IPS-NIHi11 (cell line): ENCODE measurements around the gene CRIP1.
A peak's percentile ranks its signal among the peaks of the same experiment; 100 is the strongest.

Experiments
- DNase-seq: peaks from one replicate; pipeline ENCODE4 v3.0.0; 2012; ENCODE audit warnings: mixed read lengths, low spot score

Gene CRIP1

GRCh38 chr14:105480807-105481801 is 5.6 kb upstream of the CRIP1 start:
- peak; percentile 87 for DNase-seq

GRCh38 chr14:105481886-105482457 is 4.7 kb upstream of the CRIP1 start:
- DNase-seq, result peak; percentile 79

GRCh38 chr14:105482486-105483110 is 4.1 kb upstream of the CRIP1 start:
- DNase-seq, result no peak

GRCh38 chr14:105483300-105484068 is 3.2 kb upstream of the CRIP1 start:
- DNase-seq, result no peak

- no peak for DNase-seq
Observed at GRCh38 chr14:105484069-105484996, 2.4 kb upstream of the CRIP1 start.

- DNase-seq, result no peak
Observed at GRCh38 chr14:105484997-105485393, 1.7 kb upstream of the CRIP1 start.

- peak; percentile 70 for DNase-seq
Observed at GRCh38 chr14:105485739-105486162, 935 bp upstream of the CRIP1 start.

GRCh38 chr14:105486974-105487448 is 325 bp downstream of the CRIP1 start:
- DNase-seq, result no peak

- no peak for DNase-seq
Observed at GRCh38 chr14:105487449-105487985, 831 bp downstream of the CRIP1 start.

GRCh38 chr14:105487986-105488777 is 1.5 kb downstream of the CRIP1 start:
- no peak for DNase-seq

GRCh38 chr14:105488781-105489541 is 2.3 kb downstream of the CRIP1 start:
- no peak for DNase-seq

- DNase-seq, result no peak
Observed at GRCh38 chr14:105489542-105490266, 3.0 kb downstream of the CRIP1 start.

GRCh38 chr14:105490267-105490571 is 3.5 kb downstream of the CRIP1 start:
- DNase-seq, result no peak

- DNase-seq, result peak; percentile 93
Observed at GRCh38 chr14:105490572-105491365, 4.1 kb downstream of the CRIP1 start, which contains the start of gene TEDC1. Gene TEDC1, plus strand, starts transcription at chr14:105491246. Its CDS starts 130 bp downstream, at chr14:105491376.

GRCh38 chr14:105491366-105491973 is 4.8 kb downstream of the CRIP1 start:
- peak; percentile 90 for DNase-seq

GRCh38 chr14:105492031-105492970 is 5.6 kb downstream of the CRIP1 start:
- no peak for DNase-seq
